22Rv1 (cell line): Measurements from ENCODE around the gene PCK2.

Experiments
- CTCF ChIP-seq: fragments of 450-650 bp; IDR thresholded peaks from 2 replicates; pipeline ENCODE4 v1.5.1; 2017; ENCODE audit warnings: mild to moderate bottlenecking
- ZFX ChIP-seq: fragments of 450-650 bp; IDR thresholded peaks from 2 replicates; pipeline ENCODE4 v1.6.1; 2017; ENCODE audit warnings: antibody characterized with exemption, borderline replicate concordance

GRCh38 chr14:24052656-24053547, 41.2 kb upstream of the PCK2 start:
- TF ChIP-seq CTCF (no peak), ZFX (no peak)
